ENCODE results near the gene EPHA2. TPM values are rescaled to one million over a fixed set of nuclear protein-coding genes. Genes with fewer than 3 reads are reported as not detected.

EPHA2 gene
- total and polyA plus RNA-seq, 8 donors, result 6.5 to 17.1 (median 11.0) TPM

- 64 to 79% methylated on average over 12 of the region's 12 CpGs for WGBS, 2 donors
- no peak for TF ChIP-seq CTCF (IDR thresholded peaks at IDR 0.05)
- H3K4me3 ChIP-seq, result no peak overlapping the region
- peak overlapping the region; percentile 22 to 73 (median 59) for H3K27ac ChIP-seq
- no peaks in the 10 kb centered on the region for H3K36me3 ChIP-seq
- no peaks in the 10 kb centered on the region for H3K27me3 ChIP-seq
- FAIRE-seq, result no peak
- intact Hi-C loops (cut with DNase I), result no loop called here
- peak in 5 of 6 donors; percentile 51 to 83 (median 56) for DNase-seq
- peaks cover 15 to 29% (median 24%) of the 10 kb centered on the region in 3 donors for H3K4me1 ChIP-seq
- peak; percentile 51 to 66 (median 63) for ATAC-seq
- H3K9me3 ChIP-seq, result no peaks in the 10 kb centered on the region
Observed at GRCh38 chr1:16173447-16174260, 17.8 kb upstream of the EPHA2 start.

GRCh38 chr1:16172964-16173446 lies 17.1 kb upstream of the EPHA2 start:
- Histone ChIP-seq H3K27ac (peak overlapping the region; percentile 22 to 73 (median 59)), H3K27me3 (no peaks in the 10 kb centered on the region), H3K36me3 (no peaks in the 10 kb centered on the region), H3K9me3 (no peaks in the 10 kb centered on the region), H3K4me3 (no peak overlapping the region), H3K4me1 (peaks cover 15 to 24% (median 23%) of the 10 kb centered on the region in 3 donors)
- DNase-seq (no peak), FAIRE-seq (no peak), ATAC-seq (peak in 3 of 4 donors; percentile 15 to 48 (median 47))
- intact Hi-C loops (cut with DNase I), result no loop called here
- WGBS, 2 donors, result 75 to 83% methylated on average over 14 of the region's 14 CpGs
- no peak for TF ChIP-seq CTCF (IDR thresholded peaks at IDR 0.05)

GRCh38 chr1:16172218-16172830 lies 16.5 kb upstream of the EPHA2 start:
- peak in 1 of 6 donors; percentile 12 for DNase-seq
- FAIRE-seq, result no peak
- WGBS, 2 donors, result 87 to 93% methylated on average over 15 of the region's 15 CpGs

GRCh38 chr1:16171314-16172151 lies 15.7 kb upstream of the EPHA2 start:
- no peak overlapping the region for H3K4me3 ChIP-seq
- no peak for FAIRE-seq
- no peak for DNase-seq
- H3K9me3 ChIP-seq, result no peaks in the 10 kb centered on the region
- H3K27me3 ChIP-seq, result no peaks in the 10 kb centered on the region
- TF ChIP-seq CTCF (IDR thresholded peaks at IDR 0.05), result no peak
- 86 to 89% methylated on average over 19 of the region's 19 CpGs for WGBS, 2 donors
- no peaks in the 10 kb centered on the region for H3K36me3 ChIP-seq
- intact Hi-C loops (cut with DNase I), result no loop called here
- ATAC-seq, result no peak
- no peak overlapping the region for H3K27ac ChIP-seq
- H3K4me1 ChIP-seq, result peaks cover 11 to 23% (median 22%) of the 10 kb centered on the region in 3 donors

More at GRCh38 chr1:16172218-16172830, 16.5 kb upstream of the EPHA2 start:
- no peak for TF ChIP-seq CTCF (IDR thresholded peaks at IDR 0.05)
- no peak for ATAC-seq
- H3K9me3 ChIP-seq, result no peaks in the 10 kb centered on the region
- H3K4me1 ChIP-seq, result peaks cover 15 to 26% (median 25%) of the 10 kb centered on the region in 3 donors
- no peaks in the 10 kb centered on the region for H3K36me3 ChIP-seq
- H3K27ac ChIP-seq, result no peak overlapping the region
- H3K27me3 ChIP-seq, result no peaks in the 10 kb centered on the region
- intact Hi-C loops (cut with DNase I), result no loop called here
- no peak overlapping the region for H3K4me3 ChIP-seq

Measured in pancreas (tissue), 10 donors.